HepG2 (cell line): ENCODE results near the gene SDK1. TPM values are rescaled to one million over a fixed set of nuclear protein-coding genes. Genes with fewer than 3 reads are reported as not detected.

Experiments used
- ATAC-seq: fragments of 200-7000 bp; cut with Tn5 transposase; 3 replicates; pipeline ENCODE4 v1.9.1; 2020; ENCODE audit warnings: mild to moderate bottlenecking, moderate library complexity
- BruUV-seq: library from RNA; stranded (reverse); fragments of 400-500 nt; replicated peaks from 2 replicates; lab custom pipeline; 2021; lab: Mats Ljungman, UMichigan
- CTCF ChIA-PET: fragments of 300-600 bp; formaldehyde crosslinking; extraction: SDS; loops from one replicate; lab custom pipeline; 2021; ENCODE audit warnings: low total read pairs, inconsistent platforms, low intra/inter-chr PET ratio; lab: Yijun Ruan, JAX
- POLR2A ChIA-PET: fragments of 350-600 bp; sonication (Branson Sonifier 250); formaldehyde crosslinking; loops from one replicate; lab custom pipeline; 2020; ENCODE audit warnings: antibody characterized with exemption, inconsistent platforms; lab: Yijun Ruan, JAX
- DNase-seq: peaks from one replicate; pipeline ENCODE4 v3.0.0-alpha.2; 2015; ENCODE audit warnings: low spot score
- FAIRE-seq: peaks from 3 replicates; lab custom pipeline; 2011; peaks lifted over from hg19 to GRCh38; lab: Jason Lieb, UNC
- H2AFZ ChIP-seq: one replicate; pipeline ENCODE4 v1.6.1; 2011; ENCODE audit warnings: low read length, inconsistent platforms
- H3K27ac ChIP-seq: fragments of 300-600 bp; 3 replicates; pipeline ENCODE4 v1.8.0; 2011; ENCODE audit warnings: mixed run types, mild to moderate bottlenecking, mixed read lengths, low read length, inconsistent platforms; ENCODE audit not compliant: insufficient read depth; ENCODE audit errors: extremely low read length
- H3K27me3 ChIP-seq, 2 experiments: fragments of 200-600 bp in 1 of 2; 2 replicates in 1 of 2; 3 replicates in 1 of 2; pipeline versions ENCODE4 v1.6.0 to v1.8.0; 2011; ENCODE audit warnings: low read length in 2 of 2, mild to moderate bottlenecking in 2 of 2, moderate library complexity in 2 of 2, inconsistent platforms in 1 of 2; ENCODE audit not compliant: insufficient read depth in 2 of 2, control insufficient read depth in 1 of 2
- H3K36me3 ChIP-seq, 2 experiments: fragments of 200-600 bp in 1 of 2; replicated peaks in 1 of 2; 2 replicates in 1 of 2; 3 replicates in 1 of 2; pipeline versions ENCODE4 v1.5.1 to v1.8.0; 2011; ENCODE audit warnings: low read length in 2 of 2, inconsistent platforms in 1 of 2; ENCODE audit not compliant: insufficient read depth in 2 of 2, control insufficient read depth in 1 of 2
- H3K4me1 ChIP-seq: 2 replicates; pipeline ENCODE4 v1.5.1; 2012; ENCODE audit warnings: low read length, inconsistent platforms; ENCODE audit not compliant: insufficient read depth
- H3K4me2 ChIP-seq: 2 replicates; pipeline ENCODE4 v1.6.0; 2011; ENCODE audit warnings: low read depth, low read length, inconsistent platforms
- H3K4me3 ChIP-seq, 3 experiments: fragments of 200-600 bp in 1 of 3; sonication (generic), shearing (Covaris generic) in 1 of 3; replicated peaks in 1 of 3; 2 replicates each; pipeline ENCODE4 v1.5.1; 2011 to 2016; ENCODE audit warnings: low read length in 3 of 3, inconsistent platforms in 2 of 3, low read depth in 2 of 3, mild to moderate bottlenecking in 2 of 3, control low read depth in 1 of 3, mixed read lengths in 1 of 3; ENCODE audit not compliant: insufficient read depth in 1 of 3
- H3K79me2 ChIP-seq: one replicate; pipeline ENCODE4 v1.6.1; 2011; ENCODE audit warnings: low read length, inconsistent platforms; ENCODE audit not compliant: insufficient read depth
- H3K9ac ChIP-seq: 2 replicates; pipeline ENCODE4 v1.6.0; 2011; ENCODE audit warnings: mild to moderate bottlenecking, low read depth, low read length, inconsistent platforms; ENCODE audit not compliant: insufficient read depth
- H3K9me3 ChIP-seq: 2 replicates; pipeline ENCODE4 v1.5.1; 2012; ENCODE audit warnings: mild to moderate bottlenecking, low read length
- H4K20me1 ChIP-seq: 2 replicates; pipeline ENCODE4 v1.6.0; 2011; ENCODE audit warnings: inconsistent platforms, mild to moderate bottlenecking, low read length, moderate library complexity; ENCODE audit not compliant: insufficient read depth
- ATRX ChIP-seq: sonication (generic); formaldehyde crosslinking; IDR thresholded peaks from 2 replicates; pipeline ENCODE4 v1.4.0; 2020; ENCODE audit warnings: missing genetic modification reagents, borderline replicate concordance
- CREM ChIP-seq, 2 experiments: sonication (generic) in 1 of 2; formaldehyde crosslinking in 1 of 2; IDR thresholded peaks; 2 replicates each; pipeline versions ENCODE4 v1.4.0 to v1.6.1; 2016 to 2020; ENCODE audit warnings: antibody characterized with exemption in 1 of 2, mild to moderate bottlenecking in 1 of 2, missing genetic modification reagents in 1 of 2
- KMT2B ChIP-seq: IDR thresholded peaks from 2 replicates; pipeline ENCODE4 v1.6.1; 2016; ENCODE audit warnings: missing genetic modification reagents, missing compliant biosample characterization
- ZNF337 ChIP-seq: sonication (generic); formaldehyde crosslinking; IDR thresholded peaks from 2 replicates; pipeline ENCODE4 v1.5.1; 2020; ENCODE audit warnings: missing genetic modification reagents, low read depth, mild to moderate bottlenecking, borderline replicate concordance
- ZNF761 ChIP-seq: sonication (generic); formaldehyde crosslinking; conservative IDR thresholded peaks from 2 replicates; pipeline ENCODE4 v1.4.0; 2020; ENCODE audit warnings: mild to moderate bottlenecking, missing genetic modification reagents
- in situ Hi-C: cut with HindIII; loops from 2 replicates; pipeline ENCODE4 v1.10.0; 2017; ENCODE audit warnings: low pct_unique_long_range_greater_than_20kb; ENCODE audit not compliant: extremely low pct_ligation_motif_present
- intact Hi-C: fragments of 100-400 bp; cut with micrococcal nuclease; formaldehyde crosslinking; loops from one replicate; pipeline ENCODE4 v1.10.0; 2022; ENCODE audit not compliant: unreplicated experiment
- polyA plus RNA-seq, 8 experiments: library from polyadenylated mRNA; depleted of rRNA in 3 of 8; stranded (reverse) in 7 of 8; unstranded in 1 of 8; fragments of >200 nt; fragmentation: Illumina TruSeq in 4 of 8; extraction: Trizol in 4 of 8; gene quantifications; 2 replicates each; pipeline versions ENCODE4 v1.2.1 to v1.2.3, GENCODE V29; 2011 to 2016; ENCODE audit warnings: low read depth in 4 of 8, missing spikeins in 1 of 8, mixed read lengths in 1 of 8; ENCODE audit not compliant: insufficient read depth in 1 of 8
- total RNA-seq, 5 experiments: library from RNA; depleted of rRNA; stranded (reverse); fragments of >200 nt; fragmentation: Illumina TruSeq; extraction: Trizol; gene quantifications; 2 replicates each; pipeline ENCODE4 v1.2.3, GENCODE V29; 2016; ENCODE audit warnings: low read depth in 1 of 5
- TF ChIP-seq, protein P1 (sequence below): sonication (generic); formaldehyde crosslinking; conservative IDR thresholded peaks from 2 replicates; pipeline ENCODE4 v1.4.0; 2020; ENCODE audit warnings: mild to moderate bottlenecking, missing genetic modification reagents, moderate library complexity
- TF ChIP-seq, protein P2 (sequence below): sonication (generic); formaldehyde crosslinking; IDR thresholded peaks from 2 replicates; pipeline ENCODE4 v1.5.0; 2020; ENCODE audit warnings: mild to moderate bottlenecking, missing genetic modification reagents, moderate library complexity

The SDK1 gene
- total and polyA plus RNA-seq, 2 of the 13 experiments (the other 11 are each of a cell fraction or from before 2014, with no cell fraction given): 0.35 to 2.4 TPM

DNA sequence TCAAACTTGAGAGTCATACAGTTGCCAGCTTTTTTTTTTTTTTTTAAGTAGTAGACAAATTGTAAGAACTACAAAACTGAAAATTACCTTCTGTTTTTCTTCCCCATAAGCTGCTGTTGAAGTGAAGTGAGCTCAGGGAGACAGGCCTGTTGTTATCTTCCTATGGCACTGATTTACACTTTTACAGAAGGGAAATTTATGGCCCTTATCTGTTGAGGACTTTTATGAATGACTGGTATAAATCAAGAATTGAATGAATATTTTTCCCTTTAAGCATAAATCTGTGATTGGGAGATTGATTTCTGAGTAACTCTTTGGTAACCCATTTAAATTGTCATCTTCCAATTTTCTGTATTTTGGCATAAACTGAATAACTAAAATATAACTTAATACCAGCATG lies 124.0 kb downstream of the SDK1 start:
- H3K36me3 ChIP-seq: no peaks in the 10 kb centered on the region
- TF ChIP-seq, protein P1, sequence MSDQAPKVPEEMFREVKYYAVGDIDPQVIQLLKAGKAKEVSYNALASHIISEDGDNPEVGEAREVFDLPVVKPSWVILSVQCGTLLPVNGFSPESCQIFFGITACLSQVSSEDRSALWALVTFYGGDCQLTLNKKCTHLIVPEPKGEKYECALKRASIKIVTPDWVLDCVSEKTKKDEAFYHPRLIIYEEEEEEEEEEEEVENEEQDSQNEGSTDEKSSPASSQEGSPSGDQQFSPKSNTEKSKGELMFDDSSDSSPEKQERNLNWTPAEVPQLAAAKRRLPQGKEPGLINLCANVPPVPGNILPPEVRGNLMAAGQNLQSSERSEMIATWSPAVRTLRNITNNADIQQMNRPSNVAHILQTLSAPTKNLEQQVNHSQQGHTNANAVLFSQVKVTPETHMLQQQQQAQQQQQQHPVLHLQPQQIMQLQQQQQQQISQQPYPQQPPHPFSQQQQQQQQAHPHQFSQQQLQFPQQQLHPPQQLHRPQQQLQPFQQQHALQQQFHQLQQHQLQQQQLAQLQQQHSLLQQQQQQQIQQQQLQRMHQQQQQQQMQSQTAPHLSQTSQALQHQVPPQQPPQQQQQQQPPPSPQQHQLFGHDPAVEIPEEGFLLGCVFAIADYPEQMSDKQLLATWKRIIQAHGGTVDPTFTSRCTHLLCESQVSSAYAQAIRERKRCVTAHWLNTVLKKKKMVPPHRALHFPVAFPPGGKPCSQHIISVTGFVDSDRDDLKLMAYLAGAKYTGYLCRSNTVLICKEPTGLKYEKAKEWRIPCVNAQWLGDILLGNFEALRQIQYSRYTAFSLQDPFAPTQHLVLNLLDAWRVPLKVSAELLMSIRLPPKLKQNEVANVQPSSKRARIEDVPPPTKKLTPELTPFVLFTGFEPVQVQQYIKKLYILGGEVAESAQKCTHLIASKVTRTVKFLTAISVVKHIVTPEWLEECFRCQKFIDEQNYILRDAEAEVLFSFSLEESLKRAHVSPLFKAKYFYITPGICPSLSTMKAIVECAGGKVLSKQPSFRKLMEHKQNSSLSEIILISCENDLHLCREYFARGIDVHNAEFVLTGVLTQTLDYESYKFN (CRISPR knock-in tag): no peak
- TF ChIP-seq, protein P2, sequence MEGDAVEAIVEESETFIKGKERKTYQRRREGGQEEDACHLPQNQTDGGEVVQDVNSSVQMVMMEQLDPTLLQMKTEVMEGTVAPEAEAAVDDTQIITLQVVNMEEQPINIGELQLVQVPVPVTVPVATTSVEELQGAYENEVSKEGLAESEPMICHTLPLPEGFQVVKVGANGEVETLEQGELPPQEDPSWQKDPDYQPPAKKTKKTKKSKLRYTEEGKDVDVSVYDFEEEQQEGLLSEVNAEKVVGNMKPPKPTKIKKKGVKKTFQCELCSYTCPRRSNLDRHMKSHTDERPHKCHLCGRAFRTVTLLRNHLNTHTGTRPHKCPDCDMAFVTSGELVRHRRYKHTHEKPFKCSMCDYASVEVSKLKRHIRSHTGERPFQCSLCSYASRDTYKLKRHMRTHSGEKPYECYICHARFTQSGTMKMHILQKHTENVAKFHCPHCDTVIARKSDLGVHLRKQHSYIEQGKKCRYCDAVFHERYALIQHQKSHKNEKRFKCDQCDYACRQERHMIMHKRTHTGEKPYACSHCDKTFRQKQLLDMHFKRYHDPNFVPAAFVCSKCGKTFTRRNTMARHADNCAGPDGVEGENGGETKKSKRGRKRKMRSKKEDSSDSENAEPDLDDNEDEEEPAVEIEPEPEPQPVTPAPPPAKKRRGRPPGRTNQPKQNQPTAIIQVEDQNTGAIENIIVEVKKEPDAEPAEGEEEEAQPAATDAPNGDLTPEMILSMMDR (CRISPR knock-in tag): no peak
- TF ChIP-seq ZNF337 (CRISPR knock-in tag) (no peak), CREM (IDR thresholded peaks at IDR 0.05) (no peak), CREM (CRISPR knock-in tag; IDR thresholded peaks at IDR 0.05) (no peak), KMT2B (CRISPR knock-in tag) (no peak), ZNF761 (no peak), ATRX (CRISPR knock-in tag) (no peak)
- H3K79me2 ChIP-seq: no peaks in the 10 kb centered on the region
- no peak overlapping the region for H3K27ac ChIP-seq
- no peaks in the 10 kb centered on the region for H3K4me1 ChIP-seq
- ATAC-seq (no peak), DNase-seq (no peak), FAIRE-seq (no peak)
- BruUV-seq: no TSS peak
- no peak overlapping the region for H3K4me2 ChIP-seq
- H3K27me3 ChIP-seq: no peaks in the 10 kb centered on the region
- H2AFZ ChIP-seq: no peak overlapping the region
- intact Hi-C loops: no loop called here
- no peak overlapping the region for H3K4me3 ChIP-seq
- in situ Hi-C loops: no loop called here
- peaks cover 9% of the 10 kb centered on the region; the same call in 1 of the 2 replicates for H3K9me3 ChIP-seq
- no peaks in the 10 kb centered on the region for H4K20me1 ChIP-seq
- POLR2A ChIA-PET: no interaction called here
- H3K9ac ChIP-seq: no peak overlapping the region
- CTCF ChIA-PET: no interaction called here
